Gastroesophageal sphincter (tissue), 2 donors: ENCODE results near the gene FNTB.

Experiments used
- POLR2A ChIP-seq, 2 donors: fragments of 450-650 bp; IDR thresholded peaks; one replicate each; pipeline ENCODE4 v1.6.1; 2017; ENCODE audit warnings: antibody characterized with exemption in 2 of 2, mild to moderate bottlenecking in 2 of 2, moderate library complexity in 1 of 2
- POLR2AphosphoS5 ChIP-seq: sonication (generic); formaldehyde crosslinking; IDR thresholded peaks from one replicate; pipeline ENCODE4 v1.6.1; 2017; ENCODE audit warnings: antibody characterized with exemption

DNA sequence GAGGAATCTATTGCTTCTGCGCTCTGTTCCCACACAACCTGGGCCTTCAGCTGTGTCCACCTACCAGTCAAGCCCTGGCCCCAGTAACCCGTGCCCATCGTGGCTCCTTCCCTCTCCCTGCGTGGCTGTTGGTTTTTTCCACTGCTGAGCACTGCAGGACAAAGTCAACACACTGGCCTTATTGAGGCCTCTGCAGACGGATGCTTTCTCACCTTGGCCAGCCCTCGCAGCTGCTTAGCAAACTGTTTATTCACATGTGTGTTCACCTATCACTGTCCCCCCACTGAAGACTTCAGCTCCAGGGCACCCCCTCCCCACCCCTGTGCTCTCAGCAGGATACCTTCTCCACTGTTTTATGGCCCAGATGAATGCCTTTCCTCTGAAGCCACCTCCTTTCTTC, 31.4 kb upstream of the FNTB start:
- no peak for TF ChIP-seq POLR2A (IDR thresholded peaks at IDR 0.05)
- TF ChIP-seq POLR2AphosphoS5, result no peak
